ENCODE data around the gene NR5A1. TPM values are rescaled to one million over a fixed set of nuclear protein-coding genes. Genes with fewer than 3 reads are reported as not detected.

The NR5A1 gene
- total RNA-seq, 1 donor from 2014 or later: not detected

- DNase-seq: no peak
Observed at GRCh38 chr9:124514125-124514524, 6.9 kb upstream of the NR5A1 start.

GRCh38 chr9:124513376-124513994, 6.3 kb upstream of the NR5A1 start:
- no peak for DNase-seq

GRCh38 chr9:124512806-124513204, 5.6 kb upstream of the NR5A1 start:
- DNase-seq: no peak

- no peak for DNase-seq
Observed at GRCh38 chr9:124511891-124512805, 4.9 kb upstream of the NR5A1 start.

GRCh38 chr9:124511426-124511840, 4.2 kb upstream of the NR5A1 start:
- no peak for DNase-seq

- DNase-seq: no peak
Observed at GRCh38 chr9:124510650-124511425, 3.6 kb upstream of the NR5A1 start.

- DNase-seq: no peak
Observed at GRCh38 chr9:124507880-124508423, 753 bp upstream of the NR5A1 start.

- no peak for DNase-seq
Observed at GRCh38 chr9:124506433-124506832, 766 bp downstream of the NR5A1 start.

- no peak for DNase-seq
Observed at GRCh38 chr9:124505901-124506346, 1.3 kb downstream of the NR5A1 start.

GRCh38 chr9:124505006-124505900, 1.9 kb downstream of the NR5A1 start:
- no peak for DNase-seq

- DNase-seq: no peak
Observed at GRCh38 chr9:124504530-124505005, 2.6 kb downstream of the NR5A1 start.

GRCh38 chr9:124503713-124504529, 3.3 kb downstream of the NR5A1 start:
- no peak for DNase-seq

- DNase-seq: no peak
Observed at GRCh38 chr9:124502711-124503702, 4.2 kb downstream of the NR5A1 start.

GRCh38 chr9:124501771-124502320, 5.4 kb downstream of the NR5A1 start:
- no peak for DNase-seq

GRCh38 chr9:124500796-124501611, 6.2 kb downstream of the NR5A1 start:
- DNase-seq: no peak

GRCh38 chr9:124500028-124500795, 7.0 kb downstream of the NR5A1 start:
- no peak for DNase-seq

GRCh38 chr9:124499216-124499615, 8.0 kb downstream of the NR5A1 start:
- no peak for DNase-seq
